D721Med (cell line): Measurements from ENCODE around the gene LRRC8B.

Source experiments
- DNase-seq: peaks from one replicate; pipeline ENCODE4 v3.0.0; 2011; ENCODE audit warnings: low spot score; ENCODE audit not compliant: insufficient read length
- FAIRE-seq: peaks from 2 replicates; lab custom pipeline; 2011; peaks lifted over from hg19 to GRCh38; lab: Jason Lieb, UNC
- TF ChIP-seq, protein P1 (sequence below): IDR thresholded peaks from 2 replicates; pipeline ENCODE4 v1.5.1; 2012; ENCODE audit warnings: mild to moderate bottlenecking, control low read depth; ENCODE audit not compliant: insufficient read depth; ENCODE audit errors: missing control alignments

LRRC8B gene

DNA sequence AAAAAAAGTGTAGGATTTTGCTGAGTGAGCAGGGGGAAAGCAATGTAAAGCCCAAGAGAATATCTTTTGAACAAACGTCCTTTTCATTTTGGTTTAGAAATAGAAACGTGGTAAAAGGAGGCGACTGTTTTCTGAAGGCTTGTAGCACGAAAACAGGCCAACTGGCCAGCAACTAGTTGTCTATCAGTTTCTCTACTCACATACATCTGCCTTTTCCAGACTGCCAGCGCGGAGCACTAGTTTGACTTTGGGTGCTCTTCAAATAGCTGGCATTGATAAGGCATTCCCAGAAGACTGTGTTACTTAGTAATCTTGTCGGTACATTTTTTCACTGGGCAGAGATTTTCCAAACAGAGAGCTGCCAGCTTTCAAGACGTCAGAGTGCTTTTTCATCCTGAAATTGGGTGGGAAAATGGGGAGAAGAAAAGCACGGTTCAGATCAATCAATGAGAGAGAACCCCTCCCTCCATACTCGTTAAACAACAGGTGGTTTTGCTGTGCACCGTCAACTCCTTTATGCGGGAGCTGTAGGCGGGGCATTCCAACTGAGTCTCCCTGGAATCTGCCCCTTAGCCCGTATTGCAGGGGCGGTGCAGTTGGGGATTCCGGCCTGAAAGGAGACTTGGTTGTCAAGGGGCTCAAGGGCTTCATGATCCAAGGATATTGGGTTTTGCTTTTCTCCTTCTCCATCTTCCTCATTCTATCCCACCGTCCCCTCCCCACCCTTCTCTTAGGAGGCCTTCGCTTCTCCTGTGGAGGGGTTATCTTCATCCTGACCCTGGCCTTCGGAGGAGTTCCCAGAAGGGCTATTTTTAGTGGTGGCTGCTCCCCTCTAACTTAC lies 107.4 kb downstream of the LRRC8B start:
- DNase-seq (no peak), FAIRE-seq (no peak)
- TF ChIP-seq, protein P1, sequence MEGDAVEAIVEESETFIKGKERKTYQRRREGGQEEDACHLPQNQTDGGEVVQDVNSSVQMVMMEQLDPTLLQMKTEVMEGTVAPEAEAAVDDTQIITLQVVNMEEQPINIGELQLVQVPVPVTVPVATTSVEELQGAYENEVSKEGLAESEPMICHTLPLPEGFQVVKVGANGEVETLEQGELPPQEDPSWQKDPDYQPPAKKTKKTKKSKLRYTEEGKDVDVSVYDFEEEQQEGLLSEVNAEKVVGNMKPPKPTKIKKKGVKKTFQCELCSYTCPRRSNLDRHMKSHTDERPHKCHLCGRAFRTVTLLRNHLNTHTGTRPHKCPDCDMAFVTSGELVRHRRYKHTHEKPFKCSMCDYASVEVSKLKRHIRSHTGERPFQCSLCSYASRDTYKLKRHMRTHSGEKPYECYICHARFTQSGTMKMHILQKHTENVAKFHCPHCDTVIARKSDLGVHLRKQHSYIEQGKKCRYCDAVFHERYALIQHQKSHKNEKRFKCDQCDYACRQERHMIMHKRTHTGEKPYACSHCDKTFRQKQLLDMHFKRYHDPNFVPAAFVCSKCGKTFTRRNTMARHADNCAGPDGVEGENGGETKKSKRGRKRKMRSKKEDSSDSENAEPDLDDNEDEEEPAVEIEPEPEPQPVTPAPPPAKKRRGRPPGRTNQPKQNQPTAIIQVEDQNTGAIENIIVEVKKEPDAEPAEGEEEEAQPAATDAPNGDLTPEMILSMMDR = no peak

DNA sequence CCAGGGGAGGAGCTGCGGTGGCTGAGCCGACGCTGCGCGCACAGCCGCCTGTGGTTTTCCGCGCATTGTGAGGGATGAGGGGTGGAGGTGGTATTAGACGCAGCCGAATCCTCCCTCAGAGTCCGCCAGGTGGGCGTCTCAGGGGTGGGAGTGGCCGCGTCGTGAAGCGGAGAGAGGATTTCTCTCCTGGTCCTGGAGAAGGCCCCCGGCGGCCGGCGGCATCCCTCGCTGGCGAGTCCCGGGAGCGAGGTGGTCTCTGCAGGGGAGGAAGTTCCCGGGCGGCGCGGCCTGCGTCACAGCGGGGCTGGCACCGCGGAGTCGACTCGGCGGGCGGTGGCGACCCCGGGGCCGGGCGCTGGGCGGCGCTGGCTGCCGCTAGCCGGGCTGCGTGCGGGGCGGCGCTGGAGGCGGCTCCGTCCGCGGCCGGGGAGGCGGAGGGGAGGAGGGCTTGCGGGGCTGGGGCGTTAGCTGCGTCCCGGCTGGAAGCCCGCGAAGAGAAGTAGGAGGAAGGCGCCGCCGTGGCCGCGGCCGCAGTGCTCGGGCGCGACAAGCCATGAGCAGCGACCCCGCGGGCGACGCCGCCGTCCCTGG lies 108.1 kb downstream of the LRRC8B start, which contains the start of gene LRRC8C:
TSS of gene LRRC8C (plus strand) at position 464 of the 591 bp plus-strand sequence. CDS start 53,354 bp downstream, outside the sequence.
- TF ChIP-seq, protein P1 = peak; percentile 53
- DNase-seq = peak; percentile 27
- FAIRE-seq = no peak

DNA sequence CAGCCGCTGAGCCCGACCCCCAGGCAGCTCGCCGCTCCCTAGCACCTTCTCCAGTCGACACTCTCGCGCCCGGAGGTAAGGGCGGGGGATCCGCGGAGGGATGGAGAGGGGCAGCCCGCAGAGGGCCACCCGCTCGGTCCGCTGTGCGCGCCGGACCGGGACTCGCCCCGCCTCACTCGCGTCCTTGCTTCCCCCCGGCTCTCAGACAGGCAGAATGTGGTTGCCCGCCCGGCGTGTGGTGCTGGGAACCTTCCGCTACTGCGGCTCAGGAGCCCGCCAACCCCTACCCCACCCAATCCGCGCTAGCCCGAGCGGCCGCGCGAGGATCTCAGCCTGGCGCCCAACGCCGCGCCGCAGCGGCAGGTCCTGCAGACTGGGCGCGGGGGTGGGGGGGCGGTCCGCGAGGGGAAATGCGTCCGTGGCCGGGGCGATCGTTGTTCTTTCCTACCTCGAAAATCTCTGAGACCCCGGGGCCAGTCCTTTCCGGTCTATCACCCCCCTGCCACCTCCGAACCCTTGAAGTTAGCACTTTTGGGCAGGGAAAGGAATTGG lies 108.7 kb downstream of the LRRC8B start:
- FAIRE-seq (no peak), DNase-seq (no peak)
- TF ChIP-seq, protein P1 = no peak

DNA sequence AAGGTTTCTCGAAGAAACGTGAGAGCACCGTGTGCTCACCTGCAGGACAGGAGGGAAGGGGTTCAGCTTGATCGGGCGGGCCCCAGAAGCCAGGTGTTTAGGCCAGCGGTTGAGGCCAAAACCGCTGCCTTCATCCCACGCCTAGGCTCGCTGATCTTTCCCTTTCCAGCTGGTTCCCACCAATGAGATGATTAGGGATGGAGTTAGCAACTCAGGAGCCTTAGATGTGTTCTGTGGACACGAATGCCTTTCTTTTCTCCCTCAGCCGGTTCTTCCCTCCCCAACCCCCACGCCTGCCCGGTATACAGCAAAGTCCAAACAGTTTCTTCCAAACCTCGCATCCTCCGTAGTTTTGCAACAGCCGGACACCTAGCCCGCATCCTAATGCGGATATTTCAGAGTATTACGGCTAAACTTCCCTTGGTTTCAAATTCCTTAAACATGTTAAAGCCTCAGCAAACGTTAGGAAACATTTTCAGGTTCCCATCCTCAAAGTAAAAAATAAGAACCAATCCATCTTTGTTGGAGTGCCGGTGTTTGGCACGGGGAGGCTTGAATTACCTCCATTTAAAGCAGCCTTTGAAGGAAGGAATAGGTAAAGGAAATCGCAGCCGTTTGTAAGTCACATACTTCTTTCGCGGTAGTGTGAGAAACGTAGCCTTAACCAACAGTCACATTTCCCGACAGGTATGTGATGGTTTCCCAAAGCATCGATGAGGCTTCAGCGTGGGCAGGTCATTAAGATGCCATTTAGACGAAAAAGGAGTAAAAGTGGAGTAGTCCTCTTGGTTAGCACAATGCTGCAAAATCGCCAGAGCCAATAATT lies 109.4 kb downstream of the LRRC8B start:
- TF ChIP-seq, protein P1 = no peak
- no peak for DNase-seq
- no peak for FAIRE-seq

DNA sequence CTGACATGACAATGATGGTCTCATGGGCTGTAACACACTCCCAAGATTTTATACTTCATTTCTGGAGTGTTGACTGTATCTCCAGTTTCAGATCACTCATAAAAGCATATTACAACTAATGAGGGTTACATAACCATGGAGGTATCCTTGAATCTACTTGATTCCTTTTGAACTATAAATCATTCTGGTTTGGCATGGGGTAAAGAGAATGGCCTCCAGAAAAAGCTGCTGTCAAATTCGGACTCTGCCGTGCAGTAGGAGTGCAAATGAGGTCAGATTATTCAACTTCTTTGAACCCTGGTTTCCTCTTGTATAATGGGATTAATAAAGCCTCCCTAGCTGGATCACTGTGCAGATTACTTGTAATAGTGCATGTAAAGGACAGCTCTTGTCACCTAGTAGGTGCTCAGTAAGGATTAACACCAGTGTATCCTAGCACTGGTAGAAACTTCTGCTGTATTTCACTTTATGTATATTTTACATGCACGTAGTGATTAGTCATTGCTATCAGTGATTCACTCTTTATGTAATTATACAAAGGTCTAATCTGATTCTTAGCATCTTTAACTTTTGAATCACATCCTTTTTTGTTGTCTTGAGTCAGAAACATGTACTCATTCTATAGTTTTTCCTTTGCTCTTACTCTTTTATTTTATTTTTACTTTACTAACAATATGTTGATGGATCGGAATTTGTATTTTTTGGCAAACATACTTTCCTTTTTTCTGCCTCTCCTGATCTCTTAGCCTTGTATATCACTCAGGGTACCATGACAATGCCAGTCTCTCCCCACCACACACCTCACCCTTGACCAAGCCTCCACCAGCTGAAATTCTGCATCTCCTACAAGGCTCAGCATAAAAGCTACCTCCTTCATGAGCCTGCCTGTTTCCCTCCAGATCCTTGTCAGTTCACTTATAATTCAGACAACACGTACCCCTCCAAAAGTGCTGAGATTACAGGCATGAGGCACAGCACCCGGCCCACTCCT lies 111.5 kb downstream of the LRRC8B start:
- FAIRE-seq (no peak), DNase-seq (no peak)
- TF ChIP-seq, protein P1 = no peak

DNA sequence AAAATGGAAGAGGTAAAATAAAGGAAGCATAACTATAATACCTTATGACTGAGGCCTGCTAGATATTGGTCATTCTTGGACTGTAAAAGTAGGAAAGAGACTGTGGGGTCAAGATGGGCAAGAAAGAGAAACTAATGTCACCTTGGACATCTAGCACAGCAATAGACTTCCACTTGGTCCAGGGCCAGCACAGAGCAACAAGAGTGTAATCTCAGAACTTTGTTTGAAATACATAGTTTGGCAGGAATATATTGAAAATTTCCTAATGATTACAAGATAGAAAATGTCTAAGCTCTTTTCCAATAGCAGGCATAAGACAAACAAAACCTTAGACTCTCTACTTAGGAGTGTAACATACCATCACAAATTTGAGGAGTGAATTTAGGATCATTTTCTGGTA lies 112.9 kb downstream of the LRRC8B start:
- FAIRE-seq = no peak
- TF ChIP-seq, protein P1 = no peak
- DNase-seq = no peak
